Sigmoid colon (tissue), 7 donors: ENCODE data around the gene TIMP3. TPM values are rescaled to one million over a fixed set of nuclear protein-coding genes. Genes with fewer than 3 reads are reported as not detected.

ENCODE experiments used
- DNase-seq: peaks from one replicate; pipeline ENCODE4 v3.0.0-alpha.2; 2019
- H3K27ac ChIP-seq, 4 donors: fragments of 200-600 bp; sonication (generic); one replicate each; pipeline ENCODE4 v1.5.1; 2016 to 2019; ENCODE audit warnings: mild to moderate bottlenecking in 1 of 4
- H3K27me3 ChIP-seq, 3 donors: fragments of 200-600 bp; sonication (generic); one replicate each; pipeline ENCODE4 v1.5.1; 2019; ENCODE audit warnings: mild to moderate bottlenecking in 1 of 3
- H3K36me3 ChIP-seq, 4 donors: fragments of 200-600 bp; sonication (generic); one replicate each; pipeline ENCODE4 v1.5.1; 2016 to 2019
- H3K4me1 ChIP-seq, 4 donors: fragments of 200-600 bp; sonication (generic); one replicate each; pipeline ENCODE4 v1.5.1; 2017 to 2019
- H3K4me3 ChIP-seq, 4 donors: fragments of 200-600 bp; sonication (generic); one replicate each; pipeline ENCODE4 v1.5.1; 2017 to 2019; ENCODE audit warnings: mild to moderate bottlenecking in 2 of 4, moderate library complexity in 1 of 4
- H3K9me3 ChIP-seq, 4 donors: fragments of 200-600 bp in 3 of 4; sonication (generic) in 3 of 4; one replicate each; pipeline versions ENCODE4 v1.5.1 to v1.6.1; 2013 to 2019
- EP300 ChIP-seq, 4 donors: sonication (generic); formaldehyde crosslinking; IDR thresholded peaks; one replicate each; pipeline ENCODE4 v1.6.1; 2017; ENCODE audit warnings: antibody characterized with exemption in 4 of 4
- POLR2A ChIP-seq, 2 donors: fragments of 450-650 bp; IDR thresholded peaks; one replicate each; pipeline ENCODE4 v1.6.1; 2016; ENCODE audit warnings: antibody characterized with exemption in 2 of 2, mild to moderate bottlenecking in 2 of 2, moderate library complexity in 2 of 2
- POLR2AphosphoS5 ChIP-seq, 4 donors: sonication (generic); formaldehyde crosslinking; IDR thresholded peaks; one replicate each; pipeline ENCODE4 v1.6.1; 2017; ENCODE audit warnings: antibody characterized with exemption in 4 of 4
- WGBS, 2 donors: extraction: QIAGEN DNeasy Blood & Tissue Kit; methylation state at CpG; one replicate each; pipeline ENCODE4 v1.1.7; 2013; 5-methylcytosine and 5-hydroxymethylcytosine counted together
- intact Hi-C: fragments of 100-400 bp; cut with DNase I; formaldehyde crosslinking; loops from one replicate; pipeline ENCODE4 v1.15.1; 2023
- polyA plus RNA-seq, 3 donors: library from polyadenylated mRNA; stranded (reverse); fragments of 200-250 nt; gene quantifications; one replicate each; pipeline ENCODE4 v1.2.3, GENCODE V29; 2013
- total RNA-seq, 4 donors: library from RNA; depleted of rRNA; stranded (reverse); fragments of >200 nt; gene quantifications; one replicate each; pipeline ENCODE4 v1.1.0, GENCODE V29; 2016
- TF ChIP-seq, protein P1 (sequence below), 4 experiments: fragments of 450-650 bp in 3 of 4; fragments of 200-600 bp in 1 of 4; IDR thresholded peaks; one replicate each; pipeline ENCODE4 v1.5.1; 2016 to 2019; ENCODE audit warnings: antibody characterized with exemption in 4 of 4, mild to moderate bottlenecking in 3 of 4, moderate library complexity in 2 of 4
- donor health status: healthy with polysubstance abuse.
- donor health status: Bipolar disorder and iron deficiency.
- donor health status: healthy.

The TIMP3 gene
- total and polyA plus RNA-seq, 7 donors, result 4.6 to 295 (median 120) TPM

DNA sequence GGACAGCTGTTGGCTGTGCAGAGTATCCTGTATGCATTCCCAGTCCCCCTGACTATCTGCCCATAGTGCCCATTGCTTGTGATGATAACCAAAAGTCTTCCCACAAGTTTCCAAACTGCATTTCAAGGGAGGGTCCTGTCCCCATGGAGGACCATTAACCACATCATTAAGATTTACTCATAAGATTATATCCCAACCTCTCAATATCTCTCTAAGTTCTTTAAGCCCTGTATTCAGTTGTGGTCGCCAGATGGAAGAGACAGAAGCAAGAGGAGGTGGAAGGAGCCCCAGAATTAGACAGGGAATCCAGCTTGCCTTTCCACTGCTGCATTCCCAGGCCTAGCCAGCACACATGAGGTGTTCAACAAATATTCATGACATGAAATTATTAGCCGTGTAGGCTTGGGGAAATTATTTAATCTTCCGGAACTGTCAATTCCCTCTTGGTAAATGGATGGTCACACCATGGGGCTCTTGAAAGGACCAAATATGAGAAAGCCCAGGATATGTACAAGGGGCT, 42.6 kb upstream of the TIMP3 start:
- peaks cover 0 to 8% (median 0%) of the 10 kb centered on the region in 3 donors for H3K27me3 ChIP-seq
- WGBS, 2 donors, result 92 to 94% methylated on average over 3 of the region's 3 CpGs
- H3K27ac ChIP-seq, result no peak overlapping the region
- H3K4me1 ChIP-seq, result no peaks in the 10 kb centered on the region
- no peak for TF ChIP-seq POLR2AphosphoS5 (IDR thresholded peaks at IDR 0.05)
- TF ChIP-seq, protein P1, sequence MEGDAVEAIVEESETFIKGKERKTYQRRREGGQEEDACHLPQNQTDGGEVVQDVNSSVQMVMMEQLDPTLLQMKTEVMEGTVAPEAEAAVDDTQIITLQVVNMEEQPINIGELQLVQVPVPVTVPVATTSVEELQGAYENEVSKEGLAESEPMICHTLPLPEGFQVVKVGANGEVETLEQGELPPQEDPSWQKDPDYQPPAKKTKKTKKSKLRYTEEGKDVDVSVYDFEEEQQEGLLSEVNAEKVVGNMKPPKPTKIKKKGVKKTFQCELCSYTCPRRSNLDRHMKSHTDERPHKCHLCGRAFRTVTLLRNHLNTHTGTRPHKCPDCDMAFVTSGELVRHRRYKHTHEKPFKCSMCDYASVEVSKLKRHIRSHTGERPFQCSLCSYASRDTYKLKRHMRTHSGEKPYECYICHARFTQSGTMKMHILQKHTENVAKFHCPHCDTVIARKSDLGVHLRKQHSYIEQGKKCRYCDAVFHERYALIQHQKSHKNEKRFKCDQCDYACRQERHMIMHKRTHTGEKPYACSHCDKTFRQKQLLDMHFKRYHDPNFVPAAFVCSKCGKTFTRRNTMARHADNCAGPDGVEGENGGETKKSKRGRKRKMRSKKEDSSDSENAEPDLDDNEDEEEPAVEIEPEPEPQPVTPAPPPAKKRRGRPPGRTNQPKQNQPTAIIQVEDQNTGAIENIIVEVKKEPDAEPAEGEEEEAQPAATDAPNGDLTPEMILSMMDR (IDR thresholded peaks at IDR 0.05), result no peak
- TF ChIP-seq EP300 (IDR thresholded peaks at IDR 0.05), result no peak
- TF ChIP-seq POLR2A (IDR thresholded peaks at IDR 0.05), result no peak
- DNase-seq, result no peak
- no peak overlapping the region for H3K4me3 ChIP-seq
- no peaks in the 10 kb centered on the region for H3K36me3 ChIP-seq
- H3K9me3 ChIP-seq, result no peaks in the 10 kb centered on the region
- intact Hi-C loops, result no loop called here

GRCh38 chr22:32760396-32760795, 41.1 kb upstream of the TIMP3 start:
- H3K27me3 ChIP-seq, result peaks cover 0 to 8% (median 0%) of the 10 kb centered on the region in 3 donors
- intact Hi-C loops, result no loop called here
- H3K36me3 ChIP-seq, result no peaks in the 10 kb centered on the region
- no peak for DNase-seq
- 79 to 86% methylated on average over 6 of the region's 6 CpGs for WGBS, 2 donors
- no peak for TF ChIP-seq POLR2AphosphoS5 (IDR thresholded peaks at IDR 0.05)
- TF ChIP-seq EP300 (IDR thresholded peaks at IDR 0.05), result no peak
- H3K4me3 ChIP-seq, result no peak overlapping the region
- no peaks in the 10 kb centered on the region for H3K9me3 ChIP-seq
- H3K4me1 ChIP-seq, result peaks cover 0 to 4% (median 0%) of the 10 kb centered on the region in 4 donors
- H3K27ac ChIP-seq, result peak overlapping the region in 3 of 4 donors; percentile 35 to 47 (median 41)

GRCh38 chr22:32760815-32761214, 40.7 kb upstream of the TIMP3 start:
- Histone ChIP-seq H3K9me3 (no peaks in the 10 kb centered on the region), H3K4me3 (no peak overlapping the region), H3K36me3 (no peaks in the 10 kb centered on the region), H3K27me3 (peaks cover 0 to 8% (median 0%) of the 10 kb centered on the region in 3 donors), H3K27ac (peak overlapping the region in 2 of 4 donors; percentile 35 to 41), H3K4me1 (peaks cover 0 to 4% (median 0%) of the 10 kb centered on the region in 4 donors)
- 73 to 83% methylated on average over 4 of the region's 4 CpGs for WGBS, 2 donors
- TF ChIP-seq EP300 (IDR thresholded peaks at IDR 0.05), result peak; percentile 29 to 73 (median 46)
- TF ChIP-seq POLR2A (IDR thresholded peaks at IDR 0.05), result no peak
- TF ChIP-seq POLR2AphosphoS5 (IDR thresholded peaks at IDR 0.05), result peak; percentile 13 to 63 (median 40)
- intact Hi-C loops, result no loop called here
- no peak for DNase-seq

GRCh38 chr22:32761251-32761903, 40.1 kb upstream of the TIMP3 start:
- intact Hi-C loops, result no loop called here
- TF ChIP-seq POLR2AphosphoS5 (IDR thresholded peaks at IDR 0.05) (no peak), POLR2A (IDR thresholded peaks at IDR 0.05) (no peak)
- TF ChIP-seq, protein P1 (IDR thresholded peaks at IDR 0.05), result no peak
- Histone ChIP-seq H3K36me3 (no peaks in the 10 kb centered on the region), H3K4me3 (no peak overlapping the region), H3K27ac (peak overlapping the region in 2 of 4 donors; percentile 35 to 43), H3K9me3 (no peaks in the 10 kb centered on the region), H3K27me3 (peaks cover 0 to 8% (median 0%) of the 10 kb centered on the region in 3 donors), H3K4me1 (peaks cover 0 to 4% (median 0%) of the 10 kb centered on the region in 4 donors)
- WGBS, 2 donors, result 54 to 60% methylated on average over 9 of the region's 9 CpGs
- no peak for DNase-seq

- Histone ChIP-seq H3K27me3 (peaks cover 0 to 8% (median 0%) of the 10 kb centered on the region in 3 donors), H3K27ac (peak overlapping the region; percentile 35 to 73 (median 42)), H3K9me3 (no peaks in the 10 kb centered on the region), H3K36me3 (no peaks in the 10 kb centered on the region), H3K4me1 (peaks cover 0 to 4% (median 0%) of the 10 kb centered on the region in 4 donors), H3K4me3 (no peak overlapping the region)
- DNase-seq, result peak; percentile 89
- intact Hi-C loops, result no loop called here
- 69 to 77% methylated on average over 16 of the region's 16 CpGs for WGBS, 2 donors
- TF ChIP-seq POLR2AphosphoS5 (IDR thresholded peaks at IDR 0.05), result peak in 2 of 4 donors; percentile 11 to 32
- TF ChIP-seq, protein P1 (IDR thresholded peaks at IDR 0.05), result no peak
- TF ChIP-seq POLR2A (IDR thresholded peaks at IDR 0.05), result no peak
- no peak for TF ChIP-seq EP300 (IDR thresholded peaks at IDR 0.05)
Measured at GRCh38 chr22:32764330-32765131, 37.0 kb upstream of the TIMP3 start.
